ENCODE measurements around the gene SLCO1B1.

The SLCO1B1 gene

DNA sequence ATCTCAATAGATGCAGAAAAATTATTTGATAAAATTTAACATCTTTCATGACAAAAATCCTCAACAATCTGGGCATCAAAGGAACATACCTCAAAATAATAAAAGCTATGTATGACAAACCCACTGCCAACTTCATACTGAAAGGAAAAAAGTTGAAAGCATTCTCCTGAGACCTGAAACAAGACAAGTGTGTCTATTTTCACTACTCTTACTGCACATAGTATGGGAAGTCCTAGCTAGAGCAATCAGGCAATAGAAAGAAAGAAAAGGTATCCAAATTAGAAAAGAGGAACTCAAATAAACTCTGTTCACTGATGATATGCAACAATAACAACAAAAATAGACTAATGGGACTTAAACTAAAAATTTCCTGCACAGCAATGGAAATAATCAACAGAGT lies 90.1 kb downstream of the SLCO1B1 start:
- no peak for DNase-seq

DNA sequence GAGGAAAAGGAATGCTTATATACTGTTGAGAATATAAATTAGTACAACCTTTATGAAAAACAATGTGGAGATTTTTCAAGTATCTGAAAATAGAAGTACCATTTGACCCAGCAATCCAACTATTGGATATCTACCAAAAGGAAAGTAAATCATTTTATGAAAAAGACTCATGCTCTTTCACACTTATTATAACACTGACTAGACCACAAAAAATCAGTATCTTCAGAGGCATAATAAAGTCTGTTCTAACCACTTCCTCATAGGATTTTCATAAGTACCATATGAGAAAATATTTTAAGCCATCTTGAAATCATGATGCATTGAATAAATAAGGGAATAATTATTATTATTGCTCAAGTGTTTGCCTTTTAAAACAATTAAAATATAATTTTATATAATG lies 90.8 kb downstream of the SLCO1B1 start:
- no peak for DNase-seq

DNA sequence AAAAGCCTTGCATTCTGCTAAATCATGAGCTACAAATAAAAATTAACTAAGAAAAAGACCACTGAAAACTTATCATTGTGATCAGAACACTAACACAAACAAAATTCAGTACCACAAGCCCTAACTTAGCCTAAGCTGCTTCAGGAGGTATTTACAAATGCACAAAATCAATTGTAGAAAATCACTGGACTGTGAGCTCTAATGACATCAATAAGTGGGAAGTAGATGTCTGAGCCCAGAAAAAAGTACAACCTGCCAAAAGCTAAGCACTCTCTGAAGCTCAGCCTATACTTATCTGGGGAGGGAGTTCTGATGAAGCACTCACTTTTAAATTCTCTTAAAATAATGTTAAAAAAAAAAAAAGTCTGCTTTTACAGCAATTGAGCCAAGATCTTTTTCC lies 92.9 kb downstream of the SLCO1B1 start:
- no peak for DNase-seq

DNA sequence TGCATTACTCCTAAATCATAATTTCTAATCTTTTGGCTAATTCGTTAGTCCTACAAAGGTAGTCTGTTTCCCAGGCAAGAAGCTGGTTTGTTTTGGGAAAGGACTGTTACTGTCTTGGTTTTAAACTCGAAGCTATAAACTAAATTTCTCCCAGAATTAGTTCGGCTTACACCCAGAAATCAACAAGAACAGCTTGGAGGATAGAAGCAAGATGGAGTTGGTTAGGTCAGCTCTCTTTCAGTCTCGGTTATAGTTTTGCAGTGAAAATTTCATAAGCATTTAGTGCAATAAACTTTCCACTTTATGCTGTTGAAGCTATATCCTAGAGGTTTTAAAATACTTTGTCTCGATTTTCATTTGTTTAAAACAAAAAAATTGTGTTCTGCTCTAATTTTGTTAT lies 103.4 kb downstream of the SLCO1B1 start:
- no peak for DNase-seq

DNA sequence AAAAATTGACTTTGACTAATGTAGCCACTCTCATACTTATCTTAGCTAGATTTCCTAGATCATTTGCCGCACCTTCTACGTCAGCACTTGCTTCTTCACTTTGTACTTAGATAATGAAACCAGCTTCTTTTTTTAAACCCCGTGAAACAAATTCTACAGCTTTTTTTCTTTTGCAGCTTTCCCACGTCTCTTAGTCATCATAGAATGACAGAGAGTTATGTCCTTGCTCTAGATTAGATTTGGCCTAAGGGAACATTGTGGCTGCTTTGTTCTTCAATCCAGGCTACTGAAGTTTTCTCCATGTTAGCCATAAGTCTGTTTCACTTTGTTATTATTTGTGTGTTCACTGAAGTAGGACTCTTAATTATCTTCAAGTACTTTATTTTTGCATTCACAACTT lies 108.9 kb downstream of the SLCO1B1 start:
- no peak for DNase-seq

DNA sequence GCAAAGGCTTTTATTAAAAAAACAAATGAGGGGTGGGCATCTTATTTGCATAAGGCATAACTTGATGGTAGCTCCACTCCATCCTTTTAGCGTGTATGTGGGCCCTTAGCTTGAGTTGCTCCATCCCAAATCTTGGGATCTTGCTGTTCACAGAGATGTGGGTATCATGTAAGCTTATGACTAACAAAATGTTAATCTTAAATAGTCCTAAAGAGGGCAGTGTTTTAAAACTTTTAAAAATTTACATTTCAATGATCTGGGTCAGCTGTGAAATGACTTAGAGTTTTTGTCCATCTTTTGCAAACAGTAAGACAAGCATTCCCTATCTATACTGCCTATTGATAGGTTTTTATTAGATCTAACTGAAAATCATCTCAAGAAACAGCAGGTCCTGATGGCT lies 117.7 kb downstream of the SLCO1B1 start:
- no peak for DNase-seq

DNA sequence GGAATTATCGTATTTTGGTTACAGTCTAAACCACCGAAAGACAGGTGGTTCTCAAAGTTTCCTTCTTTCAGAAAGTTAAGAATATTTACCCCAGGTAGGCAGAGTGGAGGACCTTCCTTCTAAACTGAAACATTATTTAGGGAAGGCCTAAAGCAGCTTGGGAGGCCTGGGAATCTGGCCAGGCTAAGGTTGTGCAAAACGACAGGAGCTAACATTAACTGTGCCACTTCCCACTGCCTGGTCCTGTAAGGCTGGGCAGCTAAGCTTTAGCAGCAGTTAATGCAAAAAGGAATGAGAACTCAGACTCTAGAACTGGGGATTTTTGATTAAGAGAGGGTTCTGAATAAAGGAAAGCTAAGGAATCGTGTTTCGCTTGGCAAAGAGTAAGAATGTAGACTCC lies 121.1 kb downstream of the SLCO1B1 start:
- DNase-seq, result no peak

DNA sequence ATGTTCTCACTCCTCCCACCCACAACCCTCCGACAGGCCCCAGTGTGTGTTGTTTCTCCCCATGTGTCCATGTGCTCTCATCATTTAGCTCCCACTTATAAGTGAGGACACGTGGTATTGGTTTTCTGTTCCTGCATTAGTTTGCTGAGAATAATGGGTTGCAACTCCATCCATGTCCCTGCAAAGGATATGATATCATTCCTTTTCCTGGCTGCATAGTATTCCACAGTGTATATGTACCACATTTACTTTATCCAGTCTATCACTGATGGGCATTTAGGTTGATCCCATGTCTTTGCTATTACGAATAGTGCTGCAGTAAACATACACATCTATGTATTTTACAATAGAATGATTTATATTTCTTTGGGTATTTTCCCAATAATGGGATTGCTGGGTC lies 126.2 kb downstream of the SLCO1B1 start:
- DNase-seq, result no peak

DNA sequence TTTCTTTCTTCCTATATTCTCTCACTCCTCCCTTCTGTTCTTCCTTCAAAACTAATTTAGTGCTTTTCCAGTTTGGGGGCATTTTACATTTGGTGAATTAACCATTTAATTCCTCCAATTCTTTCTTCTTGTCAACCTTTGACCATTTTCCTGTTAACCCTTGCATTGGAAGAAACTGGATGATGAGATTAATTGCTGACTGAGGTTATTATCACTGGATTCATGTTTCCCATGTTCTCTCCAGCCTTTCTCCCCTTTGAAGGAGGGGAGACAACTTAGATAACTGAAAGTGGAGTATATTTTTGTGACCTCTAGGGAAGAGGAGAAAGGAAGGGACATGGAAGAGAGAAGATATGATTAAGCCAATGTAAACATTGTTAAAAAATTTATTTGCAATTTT lies 133.2 kb downstream of the SLCO1B1 start:
- DNase-seq, result no peak

DNA sequence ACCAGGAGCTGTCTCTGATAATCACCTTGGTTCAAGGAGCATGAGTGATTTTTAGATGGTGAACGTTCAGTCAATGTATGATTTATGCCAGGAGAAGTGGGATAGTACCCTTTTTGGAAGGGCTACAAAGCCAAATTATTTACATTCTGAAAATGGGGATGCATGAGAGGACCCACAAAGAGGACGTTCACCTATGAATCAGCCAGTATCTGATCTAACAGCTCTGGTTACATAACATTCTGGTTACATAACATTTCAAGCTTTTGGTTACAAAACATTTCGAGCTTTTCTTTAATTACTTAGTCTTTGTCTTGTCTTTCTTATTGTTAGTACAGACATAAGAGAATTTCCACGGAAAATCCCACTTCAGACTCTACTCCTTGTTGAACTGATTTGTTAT lies 134.9 kb downstream of the SLCO1B1 start:
- no peak for DNase-seq

DNA sequence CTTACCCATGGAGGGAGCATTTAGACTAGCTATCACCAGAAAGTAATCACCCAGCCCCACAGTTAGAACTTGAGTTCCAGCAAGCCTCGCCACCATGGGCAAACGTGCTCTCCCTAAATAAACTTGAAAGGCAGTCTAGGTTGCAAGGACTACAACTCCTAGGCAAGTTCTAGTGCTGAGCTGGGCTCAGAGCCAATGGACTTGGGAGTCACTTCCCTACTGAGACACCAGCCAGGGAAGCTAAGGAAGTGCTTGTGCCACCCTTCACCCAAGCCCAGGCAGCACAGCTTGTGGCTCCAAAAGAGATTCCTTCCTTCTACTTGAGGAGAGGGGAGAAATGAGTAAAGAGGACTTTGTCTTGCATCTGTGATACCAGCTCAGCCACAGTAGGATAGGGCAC lies 145.8 kb downstream of the SLCO1B1 start:
- no peak for DNase-seq

Data from right forelimb (tissue), 1 donor.